ENCODE results near the gene RIPOR2. TPM values are rescaled to one million over a fixed set of nuclear protein-coding genes. Genes with fewer than 3 reads are reported as not detected.
"Not testable (repeated sequence)": the region's sequence is repeated elsewhere in the genome, so short reads cannot be mapped to it uniquely, and the experiment has no call there.

RIPOR2 gene
- total RNA-seq, 2 donors from 2014 or later, result 296 to 364 TPM

GRCh38 chr6:24927985-24928745 lies 7.6 kb downstream of the RIPOR2 start:
- DNase-seq (no peak), ATAC-seq (no peak)
- H3K27ac Mint-ChIP-seq, result peak overlapping the region; percentile 98
- H3K9me3 ChIP-seq (ENCODE audit: control insufficient read depth, low read length, poor library complexity, severe bottlenecking), result no peaks in the 10 kb centered on the region
- peaks cover 61% of the 10 kb centered on the region for H3K4me1 Mint-ChIP-seq
- H3K4me3 Mint-ChIP-seq, result peak overlapping the region; percentile 98
- peaks cover 11% of the 10 kb centered on the region for H3K36me3 Mint-ChIP-seq (ENCODE audit: low read depth)
- H3K27me3 Mint-ChIP-seq, result no peaks in the 10 kb centered on the region

GRCh38 chr6:24927277-24927955 lies 8.3 kb downstream of the RIPOR2 start:
- H3K27ac Mint-ChIP-seq, result peak overlapping the region; percentile 98
- peak overlapping the region; percentile 73 for H3K4me3 Mint-ChIP-seq
- H3K9me3 ChIP-seq (ENCODE audit: control insufficient read depth, low read length, poor library complexity, severe bottlenecking), result no peaks in the 10 kb centered on the region
- H3K27me3 Mint-ChIP-seq, result no peaks in the 10 kb centered on the region
- peaks cover 67% of the 10 kb centered on the region for H3K4me1 Mint-ChIP-seq
- H3K36me3 Mint-ChIP-seq (ENCODE audit: low read depth), result peaks cover 11% of the 10 kb centered on the region
- DNase-seq (no peak), ATAC-seq (peak; percentile 56)

DNA sequence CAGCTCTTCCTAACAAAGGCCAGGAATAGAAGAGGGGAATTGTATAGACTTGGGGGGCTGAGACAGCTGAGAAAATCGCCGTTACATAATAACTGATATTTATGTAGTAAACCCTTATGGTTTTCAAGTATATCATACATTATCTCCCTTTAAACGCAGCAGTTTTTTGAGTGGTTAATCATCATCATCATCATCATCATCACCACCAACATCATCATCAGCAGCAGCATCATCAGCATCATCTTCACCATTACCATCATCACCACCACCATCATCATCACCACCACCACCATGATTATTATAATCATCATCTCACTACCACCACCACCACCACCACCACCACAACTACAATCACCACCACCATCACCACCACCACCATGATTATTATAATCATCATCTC lies 9.1 kb downstream of the RIPOR2 start:
- H3K27ac Mint-ChIP-seq, result peak overlapping the region; percentile 98
- H3K9me3 ChIP-seq (ENCODE audit: control insufficient read depth, low read length, poor library complexity, severe bottlenecking); DNase-seq; H3K36me3 Mint-ChIP-seq (ENCODE audit: low read depth); H3K27me3 Mint-ChIP-seq: not testable (repeated sequence)
- peaks cover 63% of the 10 kb centered on the region for H3K4me1 Mint-ChIP-seq
- ATAC-seq, result peak; percentile 7
- H3K4me3 Mint-ChIP-seq, result peak overlapping the region; percentile 87

- H3K4me3 Mint-ChIP-seq, result peak overlapping the region; percentile 87
- H3K27ac Mint-ChIP-seq, result peak overlapping the region; percentile 98
- DNase-seq (no peak), ATAC-seq (peak; percentile 48)
- no peaks in the 10 kb centered on the region for H3K27me3 Mint-ChIP-seq
- H3K9me3 ChIP-seq (ENCODE audit: control insufficient read depth, low read length, poor library complexity, severe bottlenecking), result no peaks in the 10 kb centered on the region
- H3K4me1 Mint-ChIP-seq, result peaks cover 63% of the 10 kb centered on the region
- H3K36me3 Mint-ChIP-seq (ENCODE audit: low read depth), result peaks cover 10% of the 10 kb centered on the region
Observed at GRCh38 chr6:24926192-24926591, 9.6 kb downstream of the RIPOR2 start.

- no peaks in the 10 kb centered on the region for H3K27me3 Mint-ChIP-seq
- H3K4me1 Mint-ChIP-seq, result peaks cover 64% of the 10 kb centered on the region
- peaks cover 14% of the 10 kb centered on the region for H3K36me3 Mint-ChIP-seq (ENCODE audit: low read depth)
Observed at GRCh38 chr6:24925661-24926060, 10.1 kb downstream of the RIPOR2 start.

DNA sequence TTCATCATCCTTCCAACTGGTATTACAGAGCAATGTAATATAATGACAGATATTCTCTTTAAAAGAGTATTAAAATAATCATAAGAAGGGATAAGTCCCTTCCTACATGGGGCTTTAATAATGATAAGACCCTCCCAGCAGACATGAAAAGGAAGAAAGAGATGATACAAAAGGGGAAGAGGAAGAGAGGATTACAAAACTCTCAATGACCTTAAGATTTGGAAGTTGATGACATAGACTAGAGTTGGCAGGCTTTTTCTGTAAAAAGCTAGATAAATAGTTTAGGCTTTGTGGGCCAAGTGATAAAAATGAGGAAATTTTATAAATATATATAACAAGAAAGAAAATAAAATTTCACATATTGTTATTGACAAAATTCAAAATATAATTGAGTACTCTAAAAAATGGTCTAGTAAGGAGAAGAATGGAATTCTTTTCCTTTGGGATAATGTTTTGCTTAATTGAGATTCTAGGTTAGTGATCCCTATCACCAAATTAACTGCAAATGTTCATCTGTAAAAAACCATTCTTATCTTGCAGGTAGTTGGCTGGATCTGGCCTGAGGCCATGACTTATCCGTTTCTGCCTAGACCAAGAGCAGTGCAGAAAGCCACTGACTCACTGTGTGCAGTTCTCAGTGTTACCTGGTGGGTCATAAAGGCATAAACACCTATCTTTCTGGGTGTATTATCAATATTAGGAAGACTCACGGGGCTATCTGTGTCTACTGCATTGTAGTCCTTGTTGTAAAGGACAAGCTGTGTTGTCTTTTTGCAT lies 11.0 kb downstream of the RIPOR2 start:
- Mint-ChIP-seq H3K4me3 (peak overlapping the region; percentile 87), H3K27ac (peak overlapping the region; percentile 98), H3K36me3 (ENCODE audit: low read depth) (peaks cover 20% of the 10 kb centered on the region), H3K27me3 (no peaks in the 10 kb centered on the region), H3K4me1 (peaks cover 68% of the 10 kb centered on the region)
- ATAC-seq (peak; percentile 42), DNase-seq (no peak)
- no peaks in the 10 kb centered on the region for H3K9me3 ChIP-seq (ENCODE audit: control insufficient read depth, low read length, poor library complexity, severe bottlenecking)

More at GRCh38 chr6:24925661-24926060, 10.1 kb downstream of the RIPOR2 start:
- ATAC-seq, result no peak
- Mint-ChIP-seq H3K27ac (peak overlapping the region; percentile 98), H3K4me3 (peak overlapping the region; percentile 87)
- DNase-seq, result no peak
- H3K9me3 ChIP-seq (ENCODE audit: control insufficient read depth, low read length, poor library complexity, severe bottlenecking), result no peaks in the 10 kb centered on the region

DNA sequence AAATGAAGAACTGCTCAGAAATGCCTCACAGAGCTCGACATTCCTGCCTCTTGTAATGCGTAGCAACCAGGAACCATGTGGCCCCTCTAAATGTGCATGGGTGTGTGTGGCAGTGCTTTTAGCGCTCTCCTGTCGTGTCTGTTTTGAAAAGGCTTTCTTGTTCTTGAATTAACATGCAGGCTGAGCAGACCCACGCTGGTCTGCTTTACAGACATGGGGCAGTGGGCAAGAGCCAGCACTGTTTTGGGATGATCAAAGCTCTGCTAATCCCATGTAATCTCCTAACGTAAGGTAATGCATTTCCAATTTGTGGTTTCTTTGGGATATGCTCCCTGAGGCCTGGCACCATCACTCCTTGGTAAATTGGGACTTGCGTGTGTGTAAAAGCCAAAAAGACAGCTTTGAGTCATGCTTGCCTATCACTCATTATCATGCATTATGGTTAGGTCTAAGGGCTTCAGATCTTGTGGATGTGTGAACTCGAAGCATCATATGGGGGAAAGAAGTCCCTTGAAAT lies 11.8 kb downstream of the RIPOR2 start:
- Mint-ChIP-seq H3K27me3 (no peaks in the 10 kb centered on the region), H3K36me3 (ENCODE audit: low read depth) (peaks cover 22% of the 10 kb centered on the region), H3K4me1 (peaks cover 70% of the 10 kb centered on the region), H3K27ac (peak overlapping the region; percentile 98), H3K4me3 (peak overlapping the region; percentile 87)
- H3K9me3 ChIP-seq (ENCODE audit: control insufficient read depth, low read length, poor library complexity, severe bottlenecking), result no peaks in the 10 kb centered on the region
- no peak for ATAC-seq
- no peak for DNase-seq

DNA sequence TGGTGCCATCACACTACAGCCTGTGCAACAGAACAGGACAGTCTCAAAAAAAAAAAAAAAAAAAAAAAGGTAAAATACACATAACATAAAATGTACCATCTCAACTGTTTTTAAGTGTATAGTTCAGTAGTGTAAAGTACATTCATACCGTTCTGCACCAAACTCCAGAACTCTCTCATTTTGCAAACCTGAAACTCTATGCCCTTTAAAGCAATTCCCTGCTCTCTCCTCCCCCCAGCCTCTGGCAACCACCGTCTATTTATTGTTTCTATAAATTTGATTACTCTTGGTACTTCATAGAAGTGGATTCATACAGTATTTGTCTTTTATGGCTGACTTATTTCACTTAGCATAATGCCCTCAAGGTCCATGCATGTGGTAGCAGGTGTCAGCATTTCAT lies 12.9 kb downstream of the RIPOR2 start:
- no peak for DNase-seq
- Mint-ChIP-seq H3K4me3 (peak overlapping the region; percentile 78), H3K27ac (peak overlapping the region; percentile 94), H3K4me1 (peaks cover 75% of the 10 kb centered on the region), H3K36me3 (ENCODE audit: low read depth) (peaks cover 22% of the 10 kb centered on the region), H3K27me3 (no peaks in the 10 kb centered on the region)
- H3K9me3 ChIP-seq (ENCODE audit: control insufficient read depth, low read length, poor library complexity, severe bottlenecking), result no peaks in the 10 kb centered on the region
- no peak for ATAC-seq

DNA sequence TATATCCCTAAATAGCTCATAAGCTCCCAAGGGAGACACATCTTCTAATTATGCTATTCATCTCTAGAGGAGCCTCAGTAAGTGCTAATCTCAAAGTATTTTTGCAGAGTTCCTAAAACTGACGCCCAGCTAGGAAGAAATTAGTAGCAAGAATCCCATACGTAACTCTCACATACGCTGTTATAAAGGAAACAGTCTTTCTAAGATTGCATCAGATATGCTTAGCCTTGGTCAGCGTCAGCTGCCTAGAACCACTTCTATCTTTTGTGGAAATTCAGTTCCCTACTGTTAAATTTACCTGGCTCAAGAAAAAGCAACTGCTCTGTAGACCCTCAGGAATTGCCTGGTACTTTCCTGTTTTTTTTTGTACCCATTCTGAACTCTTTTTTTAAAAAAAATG lies 13.6 kb downstream of the RIPOR2 start:
- DNase-seq, result no peak
- H3K27me3 Mint-ChIP-seq, result no peaks in the 10 kb centered on the region
- no peak for ATAC-seq
- peaks cover 18% of the 10 kb centered on the region for H3K36me3 Mint-ChIP-seq (ENCODE audit: low read depth)
- H3K9me3 ChIP-seq (ENCODE audit: control insufficient read depth, low read length, poor library complexity, severe bottlenecking), result no peaks in the 10 kb centered on the region
- H3K4me3 Mint-ChIP-seq, result peak overlapping the region; percentile 89
- H3K27ac Mint-ChIP-seq, result peak overlapping the region; percentile 94
- H3K4me1 Mint-ChIP-seq, result peaks cover 75% of the 10 kb centered on the region

GRCh38 chr6:24920136-24920535 lies 15.6 kb downstream of the RIPOR2 start:
- H3K36me3 Mint-ChIP-seq (ENCODE audit: low read depth), result peaks cover 20% of the 10 kb centered on the region
- peaks cover 77% of the 10 kb centered on the region for H3K4me1 Mint-ChIP-seq
- H3K4me3 Mint-ChIP-seq, result peak overlapping the region; percentile 89
- no peak for ATAC-seq
- DNase-seq, result no peak
- no peaks in the 10 kb centered on the region for H3K27me3 Mint-ChIP-seq
- no peaks in the 10 kb centered on the region for H3K9me3 ChIP-seq (ENCODE audit: control insufficient read depth, low read length, poor library complexity, severe bottlenecking)
- peak overlapping the region; percentile 94 for H3K27ac Mint-ChIP-seq

- peak overlapping the region; percentile 94 for H3K27ac Mint-ChIP-seq
- no peaks in the 10 kb centered on the region for H3K27me3 Mint-ChIP-seq
- H3K36me3 Mint-ChIP-seq (ENCODE audit: low read depth), result peaks cover 21% of the 10 kb centered on the region
- H3K9me3 ChIP-seq (ENCODE audit: control insufficient read depth, low read length, poor library complexity, severe bottlenecking), result no peaks in the 10 kb centered on the region
- H3K4me1 Mint-ChIP-seq, result peaks cover 79% of the 10 kb centered on the region
- ATAC-seq, result peak; percentile 52
- peak overlapping the region; percentile 89 for H3K4me3 Mint-ChIP-seq
- no peak for DNase-seq
Observed at GRCh38 chr6:24919056-24919892, 16.5 kb downstream of the RIPOR2 start.

DNA sequence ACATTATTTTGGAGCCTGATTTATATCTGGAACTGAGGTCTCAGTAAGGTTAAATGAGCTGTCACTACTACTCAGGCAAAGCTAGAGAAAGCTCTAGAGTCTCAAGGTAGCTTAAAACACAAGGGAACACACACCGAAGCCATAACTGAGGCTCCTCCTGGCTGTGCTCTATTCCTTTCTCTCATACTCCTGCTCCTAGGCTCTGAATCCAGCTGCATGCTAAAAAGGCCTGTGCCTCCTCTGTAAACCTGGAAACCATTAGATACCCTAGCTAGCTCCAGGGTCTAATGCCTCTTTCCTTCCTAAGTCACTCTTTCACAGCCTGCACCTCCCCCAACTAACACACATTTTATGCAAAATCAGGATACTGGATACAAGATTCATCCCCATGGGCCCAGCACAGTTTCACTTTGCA lies 17.1 kb downstream of the RIPOR2 start:
- peak overlapping the region; percentile 89 for H3K4me3 Mint-ChIP-seq
- H3K9me3 ChIP-seq (ENCODE audit: control insufficient read depth, low read length, poor library complexity, severe bottlenecking), result no peaks in the 10 kb centered on the region
- ATAC-seq, result peak; percentile 21

More for the DNA sequence above, 17.1 kb downstream of the RIPOR2 start:
- Mint-ChIP-seq H3K27ac (peak overlapping the region; percentile 94), H3K4me1 (peaks cover 79% of the 10 kb centered on the region), H3K27me3 (no peaks in the 10 kb centered on the region), H3K36me3 (ENCODE audit: low read depth) (peaks cover 21% of the 10 kb centered on the region)
- DNase-seq, result no peak

Data from T-helper 17 cell (primary cell).